ENCODE measurements around the gene NBEAL2.
"Not testable (repeated sequence)": the region's sequence is repeated elsewhere in the genome, so short reads cannot be mapped to it uniquely, and the experiment has no call there.

NBEAL2 gene

GRCh38 chr3:46962427-46962826, 17.0 kb upstream of the NBEAL2 start:
- no peak for DNase-seq (ENCODE audit: low read depth)

- no peak for DNase-seq (ENCODE audit: low read depth)
Observed at GRCh38 chr3:46962990-46963389, 16.5 kb upstream of the NBEAL2 start.

GRCh38 chr3:46964038-46964590, 15.4 kb upstream of the NBEAL2 start:
- DNase-seq (ENCODE audit: low read depth): not testable (repeated sequence)

GRCh38 chr3:46965151-46965550, 14.3 kb upstream of the NBEAL2 start:
- no peak for DNase-seq (ENCODE audit: low read depth)

DNA sequence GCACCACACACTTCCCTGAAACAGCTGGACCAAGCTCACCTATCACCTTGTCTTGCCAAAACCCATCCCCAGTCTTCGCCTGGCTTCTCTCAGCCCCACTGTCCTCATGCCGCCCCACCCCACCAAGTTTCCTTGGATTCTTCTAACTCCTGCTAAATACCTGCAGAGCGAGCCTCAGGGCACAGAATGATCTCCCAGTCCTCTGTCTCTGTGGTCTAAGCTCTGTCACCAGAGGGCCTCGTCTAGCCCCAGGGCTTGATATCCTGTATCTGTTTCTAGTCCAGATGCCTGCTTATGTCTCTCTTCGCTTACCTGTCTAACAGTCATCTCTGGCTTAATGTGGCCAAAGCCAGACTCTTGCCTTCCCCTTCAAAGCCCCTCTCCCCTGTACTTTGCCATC, 12.7 kb upstream of the NBEAL2 start:
- no peak for DNase-seq (ENCODE audit: low read depth)

DNA sequence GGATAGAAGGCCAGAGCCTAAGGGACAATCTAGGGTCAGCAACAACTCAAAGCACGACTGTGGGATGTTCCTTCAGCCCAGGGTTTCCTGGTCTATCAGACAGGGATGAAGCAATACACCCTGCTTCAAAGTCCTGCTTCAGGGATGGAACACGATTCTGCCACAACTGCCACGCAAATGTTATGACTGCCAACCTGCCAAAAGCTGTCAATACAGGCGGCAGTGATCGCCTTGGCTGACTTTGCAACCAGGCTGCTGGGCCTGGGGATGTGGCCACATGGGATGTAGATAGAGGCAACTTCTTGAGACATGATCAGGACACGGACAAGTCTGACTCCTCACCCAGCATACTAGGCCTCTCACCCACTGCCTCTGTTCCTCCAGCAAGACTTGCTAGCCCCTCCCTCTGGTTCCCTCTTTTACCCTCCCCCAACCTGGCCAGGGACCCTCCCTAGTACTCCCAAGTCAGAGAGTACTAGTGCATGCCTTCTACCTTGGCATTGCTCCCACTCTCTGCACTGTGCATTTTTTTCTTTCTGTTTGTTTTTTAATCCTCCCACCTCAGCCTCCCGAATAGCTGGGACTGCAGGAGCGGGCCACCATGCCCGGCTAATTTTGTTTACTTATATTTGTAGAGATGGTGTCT, 10.6 kb upstream of the NBEAL2 start:
- no peak for DNase-seq (ENCODE audit: low read depth)

DNA sequence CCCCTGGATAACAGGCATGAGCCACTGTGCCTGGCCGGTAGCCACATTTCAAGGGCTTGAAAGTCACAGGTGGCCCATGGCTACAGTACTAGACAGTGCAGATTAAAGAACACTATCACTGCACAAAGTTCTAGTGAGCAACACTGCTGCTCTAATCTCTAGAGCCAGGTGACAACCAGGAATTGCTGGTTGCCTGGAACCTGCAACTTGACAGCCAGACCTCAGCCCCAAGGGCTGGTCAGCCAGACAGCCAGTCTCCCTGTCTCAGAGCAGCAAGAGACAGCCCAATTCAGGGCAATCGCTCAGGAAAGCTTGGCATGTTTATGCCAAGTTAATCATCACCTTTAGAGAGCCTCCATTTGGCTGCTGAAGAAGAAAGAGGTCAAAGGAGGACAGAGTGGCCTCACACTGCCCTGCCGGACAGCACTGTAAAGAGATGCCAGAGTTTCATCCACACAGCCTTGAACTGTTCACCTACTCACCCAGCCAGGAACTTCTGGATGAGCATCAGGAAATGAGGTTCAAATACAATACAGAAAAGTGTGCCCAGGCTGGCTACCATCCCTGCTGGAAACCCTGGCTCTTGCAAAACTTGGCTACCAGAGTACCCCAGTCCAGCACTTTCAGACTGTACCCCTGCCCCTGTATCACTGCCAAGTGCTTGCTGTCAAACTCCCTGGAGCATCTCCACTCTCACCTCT, 8.9 kb upstream of the NBEAL2 start:
- no peak for DNase-seq (ENCODE audit: low read depth)

GRCh38 chr3:46971151-46971550, 8.3 kb upstream of the NBEAL2 start:
- no peak for DNase-seq (ENCODE audit: low read depth)

DNA sequence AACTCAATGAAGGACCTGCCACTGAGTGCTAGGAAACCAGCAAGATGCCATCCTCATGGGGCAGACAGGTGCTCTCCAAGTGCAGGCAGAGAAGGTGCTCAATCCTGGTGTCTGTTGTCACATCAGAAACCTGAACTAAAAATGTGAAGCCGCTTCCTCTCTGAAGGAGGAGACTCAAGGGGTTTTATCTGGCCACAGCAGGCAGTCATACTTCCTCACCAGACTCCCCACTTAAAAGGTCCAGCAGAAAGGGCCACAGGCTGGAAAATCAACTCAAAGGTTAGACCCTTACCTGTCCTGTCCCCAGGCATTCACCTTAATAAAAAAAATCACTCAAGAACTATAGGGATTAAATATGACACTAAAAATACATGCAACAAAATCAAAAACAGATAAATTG, 7.7 kb upstream of the NBEAL2 start:
- no peak for DNase-seq (ENCODE audit: low read depth)

DNA sequence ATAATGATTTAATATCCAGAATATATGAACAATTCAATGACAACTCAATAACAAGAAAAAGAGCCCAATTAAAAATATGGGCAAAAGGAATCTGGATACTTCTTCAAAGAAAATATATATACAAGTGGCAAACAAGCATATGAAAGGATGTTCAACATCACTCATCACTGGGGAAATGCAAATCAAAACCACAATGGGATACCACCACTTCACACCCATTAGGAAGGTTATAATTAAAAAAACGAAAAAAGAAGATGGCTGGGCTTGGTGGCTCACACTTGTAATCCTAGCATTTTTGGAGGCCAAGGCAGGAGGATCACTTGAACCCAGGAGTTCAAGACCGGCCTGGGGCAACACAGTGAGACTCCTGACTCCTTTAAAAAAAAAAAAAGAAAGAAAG, 7.1 kb upstream of the NBEAL2 start:
- DNase-seq (ENCODE audit: low read depth): no peak

GRCh38 chr3:46974421-46975171, 4.9 kb upstream of the NBEAL2 start:
- no peak for DNase-seq (ENCODE audit: low read depth)

DNA sequence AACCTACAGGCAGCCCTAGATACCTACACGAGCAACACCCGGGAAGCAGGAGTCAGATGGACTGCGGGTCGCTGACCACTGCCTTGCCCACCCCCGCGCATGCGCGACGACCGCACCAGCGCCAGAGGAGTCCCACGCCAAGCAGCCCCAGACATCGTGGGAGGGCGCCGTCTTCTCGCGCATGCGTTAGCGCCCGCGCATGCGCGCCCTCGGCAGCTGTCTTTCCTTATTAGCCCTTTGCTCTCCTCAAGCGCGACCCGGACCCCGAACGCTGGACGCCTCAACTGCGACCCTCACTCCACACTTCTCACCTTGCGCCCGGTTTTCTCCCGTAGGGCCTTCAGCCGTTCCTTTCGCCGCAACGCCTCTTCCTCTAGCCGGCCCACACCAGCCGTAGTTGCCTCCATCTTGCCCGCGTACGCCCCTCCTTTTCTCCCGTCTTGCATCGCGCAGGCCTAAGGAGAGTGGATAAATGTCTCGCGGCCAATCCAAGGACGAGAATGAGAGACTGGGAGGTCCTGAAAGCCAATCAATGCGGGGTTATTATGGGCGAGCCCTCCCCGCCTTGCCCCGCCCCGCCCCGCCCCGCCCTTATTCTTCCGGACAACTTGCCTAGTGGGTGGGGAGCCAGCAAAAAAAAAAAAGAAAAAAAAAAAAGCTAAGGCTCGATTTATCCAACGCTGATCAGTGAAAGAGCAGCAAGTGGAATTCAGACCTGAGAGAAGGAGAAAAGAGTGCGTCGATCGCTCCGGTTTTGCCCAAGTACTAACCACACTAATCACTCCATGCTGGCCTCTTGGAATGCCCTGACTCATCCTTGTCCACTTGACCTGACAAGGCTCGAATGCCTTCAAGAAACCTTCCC, 2.9 kb upstream of the NBEAL2 start, which contains the start of gene CCDC12:
TSS of gene CCDC12 (minus strand) at position 420 of the 865 bp plus-strand sequence. CDS start at position 407, 13 bp downstream.
- peak; percentile 90 for DNase-seq (ENCODE audit: low read depth)

GRCh38 chr3:46977811-46978195, 1.7 kb upstream of the NBEAL2 start:
- DNase-seq (ENCODE audit: low read depth): no peak

- no peak for DNase-seq (ENCODE audit: low read depth)
Observed at GRCh38 chr3:46978381-46978780, 1.1 kb upstream of the NBEAL2 start.

- DNase-seq (ENCODE audit: low read depth): no peak
Observed at GRCh38 chr3:46979958-46980497, 562 bp downstream of the NBEAL2 start.

DNA sequence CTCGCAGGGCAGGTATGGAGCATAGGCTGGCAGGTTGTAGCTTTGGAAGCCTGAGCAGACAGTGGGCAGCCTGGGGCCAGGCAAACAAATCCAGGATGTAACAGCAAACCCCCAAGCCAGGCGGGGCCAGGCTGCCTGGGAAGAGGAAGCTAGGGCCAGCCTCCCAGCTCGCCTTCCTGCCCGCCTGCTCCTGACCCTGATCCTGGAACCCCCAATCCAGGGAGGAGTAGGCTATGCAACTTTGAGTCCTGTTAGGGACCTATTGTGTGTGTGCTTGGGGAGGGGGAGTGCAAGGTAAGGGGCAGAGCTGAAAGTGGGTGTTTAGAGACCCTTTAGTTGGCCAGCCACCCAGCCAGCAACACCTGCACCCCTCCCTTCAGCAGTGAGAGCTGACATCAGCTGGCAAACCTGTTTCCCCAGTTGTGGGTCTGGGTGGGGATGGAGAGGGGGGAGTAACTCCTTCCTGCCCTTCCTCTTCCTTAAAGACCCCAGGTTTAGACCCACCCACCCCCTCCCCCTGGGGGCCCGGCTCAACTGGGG, 2.5 kb downstream of the NBEAL2 start:
- DNase-seq (ENCODE audit: low read depth): no peak

DNA sequence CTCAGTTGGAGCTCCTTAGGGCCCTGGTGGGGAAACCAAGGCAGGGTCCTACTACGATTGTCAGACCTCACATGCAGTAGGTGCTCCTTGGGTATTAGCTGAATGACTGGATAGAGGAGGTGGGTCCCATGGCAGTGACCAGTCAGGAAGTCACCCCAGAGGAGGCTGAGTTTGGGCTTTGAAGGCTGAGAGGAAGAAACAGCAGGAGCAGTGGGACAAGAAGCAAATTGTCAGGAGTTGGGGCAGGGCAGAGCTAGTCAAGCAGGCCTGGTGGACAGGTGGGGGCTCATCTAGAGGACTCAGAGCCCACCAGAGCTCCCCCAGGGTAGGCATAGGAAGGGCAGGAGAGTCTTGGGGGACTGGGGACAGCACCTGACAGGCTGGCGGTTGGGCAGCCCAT, 3.1 kb downstream of the NBEAL2 start:
- DNase-seq (ENCODE audit: low read depth): no peak

- DNase-seq (ENCODE audit: low read depth): no peak
Observed at GRCh38 chr3:46984591-46985459, 5.4 kb downstream of the NBEAL2 start.

GRCh38 chr3:46985588-46985987, 6.1 kb downstream of the NBEAL2 start:
- DNase-seq (ENCODE audit: low read depth): no peak

- no peak for DNase-seq (ENCODE audit: low read depth)
Observed at GRCh38 chr3:46986055-46986730, 6.7 kb downstream of the NBEAL2 start.
